ENCODE data around the gene ASCL4.

The ASCL4 gene

DNA sequence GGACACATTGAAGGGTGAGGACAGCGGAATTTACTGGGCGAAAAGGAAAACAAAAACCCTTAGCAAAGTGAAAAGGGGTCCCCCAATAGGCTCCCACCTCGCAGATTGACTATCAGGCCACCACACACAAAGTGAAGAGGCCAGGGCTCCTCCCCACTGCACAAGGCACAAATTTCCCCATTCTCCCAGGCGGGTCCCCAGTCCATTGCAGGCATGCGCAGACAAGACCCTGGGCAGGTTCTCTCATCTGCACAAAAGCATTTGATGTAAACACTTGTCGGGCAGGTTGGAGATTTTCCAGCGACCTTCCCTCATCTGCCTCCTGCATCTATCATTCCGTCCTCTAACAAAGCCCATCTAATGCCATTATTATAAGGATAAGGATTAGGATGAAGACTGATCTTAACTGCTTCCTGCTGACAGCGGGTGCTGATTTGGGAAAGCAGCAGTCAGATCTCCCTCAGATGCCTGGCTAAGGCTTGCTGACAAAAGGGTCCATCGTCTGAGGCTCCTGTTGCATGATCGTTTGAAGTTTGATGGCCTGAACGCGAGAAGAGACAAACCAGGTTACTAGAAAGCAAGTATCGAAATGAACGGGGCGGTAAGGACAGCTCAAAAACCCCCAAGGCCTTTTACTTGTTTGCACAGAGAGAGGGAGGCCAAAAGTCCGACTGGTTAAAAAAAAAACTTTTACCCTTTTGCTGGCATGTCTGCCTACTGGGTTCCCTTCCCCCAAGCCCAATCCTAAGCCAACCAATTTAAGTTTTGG, 14.4 kb downstream of the ASCL4 start:
- TF ChIP-seq GATA1 (IDR thresholded peaks at IDR 0.05; ENCODE audit: low read depth, low read length) (no peak), POLR2A (IDR thresholded peaks at IDR 0.05; ENCODE audit: low read length) (no peak)
- DNase-seq = no peak

DNA sequence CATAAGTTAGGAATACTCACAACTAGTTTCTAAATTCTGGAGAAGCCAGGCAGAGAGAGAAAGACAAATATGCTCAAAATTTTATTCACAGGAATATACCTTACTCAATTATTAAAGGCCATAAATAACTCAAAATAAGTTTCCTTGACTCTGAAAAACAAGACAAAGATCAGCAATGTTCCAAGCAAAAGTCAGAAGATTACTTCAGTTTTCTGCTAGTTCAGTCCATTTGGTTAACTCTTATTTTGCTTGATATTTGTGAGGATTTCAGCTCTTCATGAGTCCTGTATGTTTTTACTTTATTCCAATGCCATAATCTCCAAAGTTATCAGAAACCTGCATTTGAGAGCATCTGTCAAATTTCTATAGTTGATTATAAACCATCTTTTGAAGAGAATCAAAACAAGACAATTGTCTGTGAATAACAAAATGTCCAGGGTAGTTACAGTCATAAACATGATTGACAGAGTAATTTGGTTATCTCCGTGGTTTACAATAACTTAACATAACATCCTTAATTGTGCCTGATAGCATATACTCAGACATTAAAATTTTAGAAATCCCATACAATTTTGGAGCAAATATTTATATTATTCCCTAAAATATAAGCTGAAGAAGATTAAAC, 17.1 kb downstream of the ASCL4 start:
- no peak for DNase-seq
- no peak for TF ChIP-seq POLR2A (IDR thresholded peaks at IDR 0.05; ENCODE audit: low read length)
- TF ChIP-seq GATA1 (IDR thresholded peaks at IDR 0.05; ENCODE audit: low read depth, low read length) = no peak

DNA sequence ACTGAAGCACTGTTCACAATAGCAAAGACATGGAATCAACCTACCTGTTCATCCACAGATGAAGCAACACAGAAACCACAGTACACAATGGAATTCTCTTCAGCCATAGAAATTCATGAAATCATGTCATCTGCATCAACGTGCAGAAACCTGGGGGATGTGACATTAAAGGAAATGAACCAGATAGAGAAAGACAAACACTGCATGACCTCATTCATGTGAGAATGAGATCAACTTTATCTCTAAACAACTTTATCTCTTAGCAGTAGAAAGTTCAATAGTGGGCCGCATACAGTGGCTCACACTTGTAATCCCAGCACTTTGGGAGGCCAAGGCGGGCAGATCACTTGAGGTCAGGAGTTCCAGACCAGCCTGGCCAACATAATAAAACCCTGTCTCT, 19.9 kb downstream of the ASCL4 start:
- TF ChIP-seq POLR2A (IDR thresholded peaks at IDR 0.05; ENCODE audit: low read length) (no peak), GATA1 (IDR thresholded peaks at IDR 0.05; ENCODE audit: low read depth, low read length) (no peak)
- no peak for DNase-seq

DNA sequence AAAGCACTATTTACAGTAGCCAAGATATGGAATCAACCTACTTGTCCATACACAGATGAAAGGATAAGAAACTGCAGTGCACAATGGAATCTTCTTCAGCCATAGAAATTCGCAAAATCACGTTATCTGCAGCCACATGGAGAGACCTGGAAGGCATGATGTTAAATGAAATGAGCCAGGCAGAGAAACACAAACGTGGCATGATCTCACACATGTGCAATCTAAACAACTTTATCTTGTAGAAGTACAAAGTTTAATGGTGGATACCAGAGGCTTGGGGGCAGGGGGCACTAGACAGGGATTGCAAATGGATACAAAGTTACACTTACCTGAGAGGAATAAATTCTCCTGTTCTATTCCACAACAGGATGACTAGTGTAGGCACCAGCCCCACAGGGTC, 24.1 kb downstream of the ASCL4 start:
- TF ChIP-seq GATA1 (IDR thresholded peaks at IDR 0.05; ENCODE audit: low read depth, low read length) (no peak), POLR2A (IDR thresholded peaks at IDR 0.05; ENCODE audit: low read length) (no peak)
- no peak for DNase-seq

DNA sequence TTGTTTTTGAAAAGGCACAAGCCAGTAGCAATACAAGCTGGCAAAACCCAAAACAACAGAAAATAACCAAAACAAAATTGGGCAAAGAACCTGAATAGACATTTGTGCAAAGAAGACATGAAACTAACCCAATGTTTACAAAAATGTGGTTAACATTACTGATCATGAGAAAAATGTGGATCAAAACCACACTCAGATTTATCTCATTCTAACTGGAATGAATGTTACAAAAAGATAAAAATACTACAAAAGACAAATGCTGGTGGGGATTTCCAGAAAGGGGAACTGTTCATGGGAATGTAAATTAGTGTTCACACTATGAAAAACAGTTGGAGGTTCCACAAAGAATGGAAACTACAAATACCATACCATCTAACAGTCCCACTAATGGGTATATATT, 26.6 kb downstream of the ASCL4 start:
- no peak for DNase-seq

DNA sequence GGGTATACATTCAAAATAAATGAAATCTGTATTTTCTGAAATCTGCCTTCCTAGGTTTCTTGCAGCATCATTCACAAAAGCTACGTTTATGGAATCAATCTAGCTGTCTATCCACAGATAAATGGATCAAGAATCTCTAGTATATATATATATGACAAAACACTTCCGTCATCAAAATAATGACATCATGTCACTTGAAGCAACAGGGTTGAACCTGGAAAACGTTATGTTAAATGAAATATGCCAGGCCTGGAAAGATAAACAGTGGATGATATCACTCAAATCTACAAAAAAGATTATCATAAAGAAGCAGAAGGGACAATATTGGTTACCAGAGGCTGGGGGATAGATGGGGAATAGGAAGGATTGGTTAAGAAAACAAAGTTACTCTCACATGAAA, 28.6 kb downstream of the ASCL4 start:
- DNase-seq = no peak
- TF ChIP-seq GATA1 (IDR thresholded peaks at IDR 0.05; ENCODE audit: low read depth, low read length) (no peak), POLR2A (IDR thresholded peaks at IDR 0.05; ENCODE audit: low read length) (no peak)

More for the DNA sequence above, 26.6 kb downstream of the ASCL4 start:
- TF ChIP-seq POLR2A (IDR thresholded peaks at IDR 0.05; ENCODE audit: low read length) = no peak
- no peak for TF ChIP-seq GATA1 (IDR thresholded peaks at IDR 0.05; ENCODE audit: low read depth, low read length)

DNA sequence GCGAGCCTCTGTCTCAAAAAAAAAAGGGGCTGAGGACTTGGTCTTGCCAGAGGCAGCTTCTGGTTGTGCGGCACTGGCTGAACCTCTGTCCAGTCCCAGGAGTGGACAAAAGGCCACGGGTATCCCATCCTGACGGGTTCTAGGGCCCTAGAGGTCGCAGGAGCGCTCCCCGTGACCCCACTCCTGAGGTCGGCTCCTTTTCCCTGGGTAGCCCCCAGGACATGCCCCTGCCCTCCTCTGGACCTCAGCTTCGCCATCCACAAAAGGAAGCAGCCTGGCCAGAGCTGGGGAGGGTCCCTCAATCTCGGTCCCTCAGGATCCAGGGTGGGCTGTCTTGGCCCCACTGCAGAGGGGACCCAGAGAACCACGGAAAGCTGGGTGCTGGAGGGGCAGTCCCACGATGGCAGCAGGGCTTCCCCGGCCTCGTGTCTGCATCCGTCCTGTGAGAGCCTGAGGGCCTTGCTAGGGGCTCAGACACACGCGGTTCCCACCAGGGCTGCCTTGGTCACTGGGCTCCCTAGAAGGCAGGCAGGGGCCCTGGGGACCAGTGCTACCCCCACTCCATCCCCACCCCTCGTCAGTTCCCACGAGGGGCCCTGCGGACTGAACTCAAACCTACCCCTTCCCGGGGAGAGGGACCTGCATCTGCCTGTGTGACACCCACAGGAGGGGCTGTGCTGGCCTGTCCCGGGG, 31.1 kb downstream of the ASCL4 start:
- TF ChIP-seq POLR2A (IDR thresholded peaks at IDR 0.05; ENCODE audit: low read length) (no peak), GATA1 (IDR thresholded peaks at IDR 0.05; ENCODE audit: low read depth, low read length) (no peak)
- no peak for DNase-seq

DNA sequence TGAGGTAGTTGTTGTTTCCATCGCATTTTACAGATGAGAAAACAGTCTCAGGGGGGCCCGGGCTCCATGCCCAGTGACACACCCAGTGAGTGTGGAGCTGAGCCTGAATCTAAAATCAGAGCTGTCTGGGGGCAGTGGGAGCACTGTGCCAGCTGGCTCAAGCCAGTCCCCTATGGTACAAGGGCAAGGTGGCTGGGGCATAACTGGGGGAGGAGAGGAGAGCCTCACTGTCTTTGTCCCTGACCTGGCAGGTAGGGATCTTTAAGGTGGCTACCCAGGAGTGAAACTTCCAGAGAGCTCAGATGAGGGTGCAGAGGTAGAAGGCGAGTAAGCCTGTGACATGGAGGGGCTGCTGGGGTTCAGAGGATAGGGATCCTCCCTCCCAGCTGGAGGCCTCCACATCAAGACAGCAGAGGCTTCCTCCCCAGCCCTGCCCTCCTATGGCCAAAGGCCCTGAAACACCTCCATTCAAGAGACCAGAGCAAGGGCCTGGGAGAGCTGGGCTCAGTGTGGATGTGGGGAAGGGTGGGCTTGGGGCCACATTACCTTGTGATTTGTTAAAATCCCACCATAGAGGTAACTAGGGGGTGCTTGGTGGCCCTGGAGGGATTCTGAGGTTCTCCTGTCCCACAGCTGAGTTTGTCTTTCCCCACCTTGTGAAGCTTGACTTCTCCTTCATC, 33.1 kb downstream of the ASCL4 start:
- DNase-seq = no peak
- TF ChIP-seq GATA1 (IDR thresholded peaks at IDR 0.05; ENCODE audit: low read depth, low read length) = no peak
- TF ChIP-seq POLR2A (IDR thresholded peaks at IDR 0.05; ENCODE audit: low read length) = no peak

DNA sequence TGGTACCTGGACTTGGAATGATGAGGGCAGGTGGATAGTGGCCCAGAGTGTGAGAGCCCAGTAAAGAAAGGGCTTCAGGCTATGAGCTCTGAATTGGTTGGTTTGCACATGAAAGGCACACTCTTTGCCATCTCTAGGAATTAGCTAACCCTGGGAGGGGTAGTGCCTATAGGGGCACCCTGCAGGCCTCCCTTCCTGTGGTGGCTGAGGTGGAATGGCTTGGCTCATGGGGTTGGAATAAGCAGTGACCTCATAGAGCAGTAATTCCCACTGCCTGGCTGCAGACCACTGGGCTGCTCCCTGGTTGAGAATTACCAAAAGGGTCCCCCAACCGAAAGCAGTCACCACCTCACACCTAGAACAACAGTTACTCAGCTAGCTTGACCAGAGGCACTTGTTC, 42.7 kb downstream of the ASCL4 start:
- DNase-seq = no peak
- TF ChIP-seq GATA1 (IDR thresholded peaks at IDR 0.05; ENCODE audit: low read depth, low read length) (no peak), POLR2A (IDR thresholded peaks at IDR 0.05; ENCODE audit: low read length) (no peak)

DNA sequence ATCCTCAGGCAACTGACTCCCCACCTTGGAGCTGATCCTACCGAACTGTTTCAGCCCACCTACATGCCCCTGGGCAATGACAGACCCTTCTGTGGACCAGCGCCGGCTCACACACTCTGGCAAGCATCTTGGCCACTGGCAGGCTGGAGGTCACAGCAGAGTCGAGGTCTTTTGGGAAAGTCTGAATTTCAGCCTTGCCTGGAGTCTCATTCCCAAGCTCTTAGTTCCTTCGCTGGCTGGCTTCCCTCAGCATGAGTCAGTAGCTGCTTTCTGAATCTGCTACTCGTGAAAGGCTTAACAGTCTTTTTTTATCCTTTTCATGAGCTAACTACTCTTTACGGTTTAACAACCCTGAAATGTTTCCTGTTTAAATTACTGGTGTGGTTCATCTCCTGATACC, 44.5 kb downstream of the ASCL4 start:
- TF ChIP-seq POLR2A (IDR thresholded peaks at IDR 0.05; ENCODE audit: low read length) (no peak), GATA1 (IDR thresholded peaks at IDR 0.05; ENCODE audit: low read depth, low read length) (no peak)
- DNase-seq = no peak

DNA sequence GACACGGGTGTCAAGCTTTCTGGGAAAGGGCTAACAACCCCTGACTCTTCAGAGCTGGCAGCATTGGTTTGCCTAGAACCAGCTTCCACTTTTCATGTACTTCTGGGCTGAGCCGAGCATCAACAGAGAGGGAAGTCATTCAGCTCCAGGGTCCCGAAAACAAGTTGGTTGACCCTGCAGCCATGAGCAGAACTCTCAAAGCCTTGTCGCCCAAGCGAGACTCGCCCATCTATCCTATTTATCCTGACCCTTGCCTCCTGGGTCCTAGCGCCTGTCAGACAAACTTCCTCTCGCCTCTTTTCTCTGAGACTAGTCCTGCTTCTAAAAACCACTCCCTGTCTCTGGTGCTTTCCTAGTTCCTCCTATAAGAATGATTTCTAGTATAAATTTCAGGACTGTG, 47.9 kb downstream of the ASCL4 start:
- TF ChIP-seq GATA1 (IDR thresholded peaks at IDR 0.05; ENCODE audit: low read depth, low read length) (no peak), POLR2A (IDR thresholded peaks at IDR 0.05; ENCODE audit: low read length) (no peak)
- DNase-seq = no peak
